ENCODE results near the gene ZNF467.

Gene ZNF467

GRCh38 chr7:149769915-149770314 lies 3.5 kb downstream of the ZNF467 start:
- DNase-seq = no peak

GRCh38 chr7:149768931-149769330 lies 4.5 kb downstream of the ZNF467 start:
- DNase-seq = no peak

- DNase-seq = no peak
Measured at GRCh38 chr7:149767068-149767467, 6.3 kb downstream of the ZNF467 start.

DNA sequence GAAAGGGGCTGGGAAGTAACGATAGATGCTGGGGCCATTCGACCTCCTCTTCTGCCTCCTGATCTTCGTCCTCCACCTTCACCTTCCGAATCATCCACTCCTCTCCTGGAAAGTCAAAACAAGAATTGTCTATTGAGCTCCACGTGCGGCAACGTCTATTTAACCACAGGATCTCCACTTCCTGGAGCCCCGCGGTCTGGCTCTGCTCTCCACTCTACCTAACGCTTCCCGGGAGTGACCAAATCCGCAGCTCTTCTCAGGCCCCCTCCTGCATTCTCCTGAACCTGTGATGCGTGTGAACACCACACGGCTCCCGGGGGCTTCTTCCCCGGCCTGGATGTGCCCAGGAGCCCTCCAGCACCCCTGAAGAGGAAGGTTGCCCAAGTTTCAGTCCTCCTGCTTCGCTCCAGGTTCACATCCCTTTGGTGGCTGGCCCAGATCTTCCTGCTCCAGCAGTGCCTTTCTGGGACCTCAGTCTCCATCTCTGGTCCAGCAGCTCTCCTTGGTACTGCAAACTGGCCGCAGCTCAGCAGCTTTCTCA lies 7.2 kb downstream of the ZNF467 start:
- DNase-seq = no peak

DNA sequence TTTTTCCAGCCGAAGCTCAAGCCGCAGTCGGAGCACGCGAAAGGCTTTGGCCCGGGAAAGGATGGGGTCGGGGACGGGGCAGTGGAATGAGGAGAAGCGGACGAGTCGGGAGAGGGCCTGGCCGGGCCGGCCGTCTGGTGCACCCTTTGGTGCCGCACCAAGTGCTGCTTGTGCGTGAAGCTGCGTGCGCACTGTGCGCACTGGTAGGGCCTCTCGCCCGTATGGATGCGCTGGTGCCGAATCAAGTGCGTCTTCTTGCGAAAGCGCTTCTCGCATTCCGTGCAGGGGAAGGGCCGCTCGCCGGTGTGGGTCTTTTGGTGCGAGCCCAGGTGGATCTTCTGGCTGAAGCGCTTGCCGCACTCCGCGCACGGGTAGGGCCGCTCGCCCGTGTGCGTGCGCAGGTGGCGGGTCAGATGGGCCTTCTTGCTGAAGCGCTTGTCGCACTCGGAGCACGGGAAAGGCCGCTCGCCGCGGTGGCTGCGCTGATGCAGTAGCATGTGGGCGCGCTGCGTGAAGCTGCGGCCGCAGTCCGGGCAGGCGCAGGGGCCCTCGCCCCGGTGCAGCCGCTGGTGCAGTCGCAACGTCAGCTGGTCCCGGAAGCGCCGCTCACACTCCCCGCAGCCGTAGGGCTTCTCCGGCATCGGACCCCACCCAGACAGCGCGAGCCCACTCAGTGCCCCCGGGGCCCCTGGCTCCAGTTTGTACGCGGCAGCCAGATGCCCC lies 7.8 kb downstream of the ZNF467 start:
- DNase-seq = no peak

- DNase-seq = no peak
Measured at GRCh38 chr7:149764481-149765398, 8.6 kb downstream of the ZNF467 start.

GRCh38 chr7:149763563-149764240 lies 9.7 kb downstream of the ZNF467 start:
- DNase-seq = no peak

GRCh38 chr7:149762610-149763009 lies 10.8 kb downstream of the ZNF467 start:
- no peak for DNase-seq

DNA sequence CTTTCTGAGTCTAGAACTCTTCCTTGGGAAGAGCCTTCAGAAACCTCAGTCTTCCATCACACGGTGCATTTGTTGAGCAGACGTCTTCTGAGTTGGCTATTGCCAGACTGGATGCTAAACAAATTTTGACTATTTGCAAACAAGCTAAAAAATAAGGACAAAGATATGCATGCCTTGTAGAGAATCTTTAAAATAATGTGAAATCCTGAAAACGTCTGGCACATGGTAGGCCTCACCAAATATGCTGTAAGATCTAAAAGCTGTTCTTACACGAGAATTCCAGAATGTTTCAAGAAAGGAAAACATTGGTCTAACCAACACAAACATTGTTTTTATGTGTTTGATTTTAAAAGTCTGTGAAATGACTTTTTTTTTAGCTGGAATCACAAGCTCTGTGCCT lies 11.3 kb downstream of the ZNF467 start:
- DNase-seq = no peak

- DNase-seq = no peak
Measured at GRCh38 chr7:149761307-149761706, 12.1 kb downstream of the ZNF467 start.

- no peak for DNase-seq
Measured at GRCh38 chr7:149760538-149760937, 12.8 kb downstream of the ZNF467 start.

DNA sequence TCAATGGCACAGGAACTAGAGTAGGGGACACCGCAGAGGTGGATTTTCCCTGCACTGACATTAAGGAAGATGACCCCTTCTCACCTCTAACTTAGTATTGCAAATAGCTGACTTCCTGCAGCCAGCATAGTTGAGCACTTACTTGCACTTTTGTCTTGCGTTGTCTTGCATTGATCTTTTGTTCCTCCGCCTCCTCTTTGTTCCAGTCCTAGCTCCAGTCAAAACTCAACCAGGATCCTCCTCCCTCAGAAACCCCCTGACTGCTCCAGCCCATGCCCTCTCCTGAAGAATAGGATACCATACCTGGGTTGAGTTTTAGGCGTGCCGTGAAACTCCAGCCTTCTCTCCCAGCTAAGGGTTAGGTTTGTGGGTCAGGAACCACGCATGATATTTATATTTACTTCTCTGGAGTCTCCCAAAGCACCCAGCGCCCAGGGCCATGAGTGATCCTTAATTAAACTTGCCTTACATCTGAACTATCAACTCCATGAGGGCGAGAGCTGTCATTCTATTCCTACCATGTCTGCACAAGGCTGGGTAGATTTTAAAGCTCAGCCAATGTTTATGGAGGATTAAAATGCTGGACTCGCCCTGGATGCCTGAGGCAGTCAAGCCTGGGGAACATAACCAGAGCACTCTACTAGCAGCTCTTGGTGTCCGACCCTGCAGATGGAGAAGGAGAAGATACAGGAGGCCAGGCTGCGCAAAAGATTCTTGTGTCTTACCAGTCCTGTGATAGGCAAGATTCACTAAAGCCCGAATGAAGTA lies 14.1 kb downstream of the ZNF467 start:
- DNase-seq = no peak

- DNase-seq = no peak
Measured at GRCh38 chr7:149753375-149754233, 19.8 kb downstream of the ZNF467 start.

DNA sequence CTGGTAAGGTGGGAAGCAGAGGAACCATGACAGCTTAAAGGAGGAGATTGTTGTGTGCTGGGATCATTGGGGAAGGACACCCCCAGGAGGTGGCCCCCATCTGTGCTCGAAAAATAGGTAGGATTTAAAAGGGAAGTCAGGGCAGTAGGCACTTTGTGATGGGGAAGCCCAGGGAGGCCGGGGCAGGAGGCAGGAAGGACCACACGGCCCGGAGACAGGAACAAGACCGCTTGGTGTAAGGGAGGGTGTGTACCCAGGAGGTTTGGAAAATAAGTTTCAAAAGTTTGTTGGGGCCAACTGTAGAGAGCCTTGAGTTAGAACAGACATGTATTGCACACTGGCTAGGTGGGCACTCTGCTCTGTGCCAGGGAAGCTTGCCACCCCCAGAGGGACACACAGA lies 20.7 kb downstream of the ZNF467 start:
- DNase-seq = no peak

DNA sequence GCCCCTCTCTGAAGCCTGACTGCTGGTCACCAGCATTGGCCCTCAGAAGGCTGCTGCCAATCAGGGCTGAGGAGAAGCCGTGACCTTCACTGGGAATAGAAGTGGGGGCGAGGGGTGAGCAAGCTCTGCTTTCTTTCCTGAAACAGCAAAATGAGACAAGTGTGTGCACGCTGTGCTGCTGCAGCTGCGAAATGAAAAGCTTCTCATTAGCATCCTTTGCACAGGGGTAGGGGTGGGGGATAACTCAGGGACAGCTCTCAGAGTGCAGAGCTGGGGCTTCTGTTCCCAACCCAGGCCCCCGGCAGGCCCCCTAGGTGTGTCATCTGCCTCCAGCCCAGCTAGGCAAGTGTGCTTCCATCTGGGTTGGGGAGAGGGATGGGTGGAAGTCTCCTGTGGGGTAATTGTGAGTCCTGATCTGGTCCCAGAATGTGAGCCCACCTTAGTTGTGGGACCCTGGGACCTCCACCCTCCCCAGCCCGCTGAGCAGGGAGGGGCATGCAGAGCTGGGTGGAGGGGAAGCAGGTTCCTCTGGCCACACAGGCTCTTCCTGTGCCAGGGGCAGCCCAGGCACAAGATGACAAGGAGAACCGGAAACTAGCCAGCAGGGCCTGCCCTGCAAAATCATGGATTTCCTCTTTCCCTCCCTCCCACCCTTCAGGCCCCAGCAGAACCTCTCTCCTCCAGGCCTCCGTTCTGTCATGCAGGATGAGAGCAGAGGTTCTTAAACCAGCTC lies 22.2 kb downstream of the ZNF467 start:
- no peak for DNase-seq

DNA sequence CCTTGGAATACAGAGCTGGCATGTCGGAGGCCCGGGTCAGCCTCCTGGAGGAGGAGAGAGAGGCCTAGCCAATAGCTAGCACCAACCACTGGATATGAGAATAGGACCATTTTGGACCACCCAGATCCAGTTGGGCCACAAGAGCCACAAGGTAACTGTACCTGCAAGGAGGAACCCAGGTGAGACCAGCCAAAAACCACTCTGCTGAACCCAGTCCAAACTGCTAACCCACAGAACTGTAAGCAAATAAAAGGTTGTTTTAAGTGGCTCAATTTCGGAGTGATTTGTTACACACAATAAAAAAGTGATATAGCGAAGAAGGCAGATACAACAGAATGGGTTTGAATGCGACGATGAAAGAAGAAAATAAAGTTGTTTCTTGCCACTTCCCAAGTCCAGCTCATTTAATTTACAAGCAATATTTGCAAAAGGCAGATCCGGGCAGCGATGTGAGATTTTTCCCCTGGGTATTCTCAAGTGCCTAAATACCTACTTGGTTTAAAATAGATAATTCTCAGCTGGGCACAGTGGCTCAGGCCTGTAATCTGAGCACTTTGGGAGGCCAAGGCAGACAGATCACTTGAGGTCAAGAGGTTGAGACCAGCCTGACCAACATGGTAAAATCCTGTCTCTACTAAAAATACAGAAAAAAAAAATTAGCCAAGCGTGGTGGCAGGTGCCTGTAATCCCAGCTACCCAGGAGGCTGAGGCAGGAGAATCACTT lies 23.1 kb downstream of the ZNF467 start:
- DNase-seq = no peak

- no peak for DNase-seq
Measured at GRCh38 chr7:149748076-149748874, 25.1 kb downstream of the ZNF467 start.

DNA sequence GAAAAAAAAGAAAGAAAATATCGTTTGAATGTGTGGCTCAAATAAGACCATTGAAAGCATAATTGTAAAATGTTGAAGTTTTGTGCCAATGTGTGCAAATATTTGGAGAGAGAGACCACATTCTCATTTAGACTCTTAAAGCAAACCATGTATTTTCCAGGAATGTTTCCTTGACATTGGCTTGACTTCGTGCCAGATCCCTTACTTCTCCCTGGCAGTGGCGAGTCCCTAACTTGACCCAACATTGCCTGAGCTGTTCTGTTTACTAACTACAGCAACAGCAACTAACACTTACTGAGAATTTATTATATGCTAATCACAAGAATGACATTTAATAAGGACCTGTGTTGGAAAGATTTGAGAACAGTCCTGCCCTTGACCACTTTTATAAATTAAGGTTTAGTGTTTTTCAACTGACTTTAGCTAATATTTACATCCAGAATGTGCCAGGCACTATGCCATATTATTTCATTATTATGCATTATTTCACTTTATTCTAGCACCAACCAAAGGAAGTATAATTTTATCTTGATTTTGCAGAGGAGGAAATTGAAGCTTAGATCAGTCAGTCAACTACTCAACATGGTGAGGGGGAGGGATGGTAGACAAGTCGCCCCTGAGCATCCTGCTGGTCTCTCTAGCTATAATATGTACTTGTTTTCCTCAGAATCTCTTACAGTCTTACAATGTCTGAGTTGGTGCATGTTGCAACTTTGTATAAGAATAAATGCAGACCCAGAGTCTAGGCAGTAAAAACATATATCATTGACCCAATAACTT lies 29.7 kb downstream of the ZNF467 start:
- DNase-seq = no peak

Data from activated CD4-positive, alpha-beta T cell treated with anti-CD3 and anti-CD28 coated beads, Interleukin-2, Interleukin-6, amounts not matched to agents 100 ng/mL and 50 ng/mL, durations not matched to agents 16 hours and 8 hours (primary cell).